HG03103 (cell line): ENCODE results near the gene EXOC3L2.
"Not testable (repeated sequence)": the region's sequence is repeated elsewhere in the genome, so short reads cannot be mapped to it uniquely, and the experiment has no call there.

Source experiments
- ATAC-seq: cut with Tn5 transposase; IDR thresholded peaks from one replicate; pipeline ENCODE4 v1.9.1; 2021; ENCODE audit warnings: low read depth; ENCODE audit not compliant: unreplicated experiment

EXOC3L2 gene

GRCh38 chr19:45245334-45245787, at the start of gene EXOC3L2:
Gene EXOC3L2 (minus strand): TSS chr19:45245407. CDS start chr19:45239045, 6,362 bp downstream.
- ATAC-seq, result no peak

- ATAC-seq, result no peak
Observed at GRCh38 chr19:45294291-45295029, 49.3 kb upstream of the EXOC3L2 start.

DNA sequence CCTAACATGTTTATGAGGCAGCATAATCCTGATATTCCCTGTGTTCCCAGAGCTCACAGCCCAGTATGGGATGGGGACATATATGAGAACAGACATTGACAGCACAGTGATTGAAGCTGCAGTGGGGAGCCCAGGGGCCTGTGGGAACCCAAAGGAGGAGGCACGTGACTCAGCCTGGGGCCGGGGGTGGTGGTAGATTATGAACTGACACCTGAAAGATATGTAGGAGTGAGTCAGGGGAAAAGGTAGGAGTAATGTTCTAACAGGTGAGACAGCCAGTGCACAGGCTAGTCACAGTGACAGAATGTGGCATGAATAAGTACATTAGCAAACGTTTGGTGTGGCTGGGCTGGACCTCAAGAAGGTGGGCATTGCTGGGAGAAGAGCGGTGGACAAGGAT, 48.5 kb upstream of the EXOC3L2 start:
- ATAC-seq, result no peak

- ATAC-seq, result no peak
Observed at GRCh38 chr19:45291834-45292233, 46.6 kb upstream of the EXOC3L2 start.

DNA sequence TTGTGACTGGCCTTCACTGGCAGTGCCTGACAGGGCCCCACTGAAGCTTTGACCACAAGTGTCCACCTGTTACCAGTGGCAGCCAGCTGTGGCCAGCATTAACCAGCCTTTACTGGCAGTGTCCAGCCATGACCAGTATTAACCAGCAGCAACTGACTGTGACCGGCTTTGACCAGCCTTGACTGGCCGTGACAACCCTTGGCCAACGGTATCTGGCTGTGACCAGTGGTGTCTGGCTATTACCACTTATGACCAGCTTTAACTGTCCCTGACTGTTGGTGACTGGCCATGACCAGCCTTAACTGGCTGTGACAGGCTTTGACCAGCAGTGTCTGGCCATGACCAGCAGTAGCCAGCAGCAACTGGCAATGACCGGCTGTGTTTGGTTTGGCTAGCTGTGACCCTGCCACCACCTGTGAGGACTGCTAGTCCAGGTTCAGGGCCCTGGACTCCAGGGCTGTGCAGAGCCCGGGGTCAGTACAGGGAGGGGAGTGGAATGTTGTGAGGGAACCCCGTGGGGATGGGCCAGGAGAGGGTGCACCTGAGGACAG, 45.2 kb upstream of the EXOC3L2 start:
- ATAC-seq, result no peak

- ATAC-seq, result no peak
Observed at GRCh38 chr19:45283443-45284033, 38.3 kb upstream of the EXOC3L2 start.

DNA sequence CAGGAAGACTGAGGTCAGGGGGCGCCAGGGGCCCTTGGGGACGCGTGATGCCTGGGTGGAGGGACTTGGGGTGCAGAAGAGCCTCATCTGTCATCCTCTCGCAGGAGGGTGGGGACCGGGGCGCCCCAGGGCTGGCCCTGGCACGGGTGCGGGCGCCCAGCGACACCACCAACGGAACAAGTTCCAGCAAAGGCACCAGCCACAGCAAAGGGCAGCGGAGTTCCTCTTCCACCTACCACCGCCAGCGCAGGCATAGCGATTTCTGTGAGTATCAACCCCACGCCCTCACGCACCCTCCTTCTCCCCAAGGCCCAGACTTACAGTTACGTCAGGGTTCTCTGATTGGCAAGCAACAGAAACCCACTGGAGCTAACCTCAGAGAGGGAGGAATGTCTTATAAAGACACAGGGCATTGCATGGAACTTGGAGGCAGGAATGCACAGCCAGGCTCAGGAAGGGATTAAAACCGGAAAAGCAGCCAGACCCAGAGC, 35.3 kb upstream of the EXOC3L2 start:
- ATAC-seq, result no peak

DNA sequence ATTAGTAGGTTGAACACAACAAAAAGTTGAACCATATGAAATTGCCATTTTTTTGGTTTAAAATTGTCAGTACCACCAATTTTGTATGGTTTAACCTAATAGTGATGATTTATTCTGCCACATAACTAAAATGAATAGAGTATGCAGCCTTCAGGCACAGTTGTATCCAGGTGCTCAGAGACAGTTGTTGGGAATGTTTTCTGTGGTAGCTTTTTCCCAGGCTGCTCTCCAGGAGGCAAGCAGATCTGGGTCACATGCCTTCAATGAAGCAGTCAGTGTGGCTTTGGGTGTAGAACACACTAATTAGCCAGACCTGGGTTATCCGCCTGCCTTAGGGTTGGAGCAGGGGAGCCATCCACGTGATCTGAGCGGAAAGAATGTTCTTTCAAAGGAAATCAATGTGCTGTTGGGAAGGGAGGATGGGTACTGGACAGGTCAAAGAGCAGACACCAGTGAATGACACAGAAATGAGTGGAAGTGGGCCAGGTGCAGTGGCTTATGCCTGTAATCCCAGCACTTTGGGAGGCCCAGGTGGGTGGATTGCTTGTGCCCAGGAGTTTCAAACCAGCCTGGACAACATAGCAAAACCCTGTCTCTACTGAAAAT, 34.5 kb upstream of the EXOC3L2 start:
- ATAC-seq, result no peak

DNA sequence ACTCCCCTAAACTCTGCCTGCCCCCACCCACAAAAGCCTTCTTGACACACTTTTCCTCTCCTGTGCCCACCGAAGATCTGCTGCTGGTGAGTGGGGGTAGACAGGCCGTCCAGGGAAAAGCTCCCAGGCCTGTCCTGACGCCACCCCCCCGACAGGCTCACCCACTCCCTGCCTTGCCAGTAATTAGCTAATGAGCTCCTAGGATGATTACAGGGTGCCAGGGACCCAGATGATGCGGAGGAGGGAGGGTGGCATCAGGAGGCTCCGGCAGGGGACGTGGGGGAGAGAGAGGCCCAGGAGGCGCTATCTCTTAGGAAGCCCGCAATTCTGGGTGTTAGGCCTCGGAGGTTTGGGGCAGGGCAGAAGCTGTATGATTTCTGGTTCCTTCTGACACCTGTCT, 32.9 kb upstream of the EXOC3L2 start:
- ATAC-seq, result no peak

GRCh38 chr19:45276284-45276687, 31.1 kb upstream of the EXOC3L2 start:
- no peak for ATAC-seq

DNA sequence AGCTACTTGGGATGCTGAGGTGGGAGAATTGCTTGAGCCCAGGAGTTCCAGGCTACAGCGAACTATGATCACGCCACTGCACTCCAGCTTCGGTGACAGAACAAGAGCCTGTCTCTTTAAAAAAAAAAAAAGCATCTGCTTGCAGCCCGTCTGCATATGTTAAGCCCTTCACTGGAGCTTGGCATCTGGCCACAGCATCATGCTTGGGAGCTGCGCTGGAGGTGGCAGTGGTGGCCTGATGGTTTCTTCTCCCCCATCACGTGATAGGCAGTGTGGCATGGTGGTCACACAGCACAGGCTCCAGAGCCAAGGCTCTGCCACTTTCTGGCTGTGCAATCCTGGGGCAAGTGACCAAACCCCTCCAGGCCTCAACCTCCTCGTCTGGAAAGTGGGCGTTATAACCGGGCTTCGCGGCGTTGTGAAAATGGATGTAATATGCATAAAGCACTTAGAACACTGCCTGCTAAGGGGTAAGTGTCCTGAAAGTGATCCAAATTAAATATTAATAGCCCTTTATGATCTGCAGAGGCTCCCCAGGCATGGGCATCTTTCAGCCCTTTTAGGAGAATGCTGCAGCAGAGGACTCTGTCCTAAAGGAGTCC, 30.3 kb upstream of the EXOC3L2 start:
- ATAC-seq, result no peak

- ATAC-seq, result no peak
Observed at GRCh38 chr19:45273521-45273855, 28.3 kb upstream of the EXOC3L2 start.

DNA sequence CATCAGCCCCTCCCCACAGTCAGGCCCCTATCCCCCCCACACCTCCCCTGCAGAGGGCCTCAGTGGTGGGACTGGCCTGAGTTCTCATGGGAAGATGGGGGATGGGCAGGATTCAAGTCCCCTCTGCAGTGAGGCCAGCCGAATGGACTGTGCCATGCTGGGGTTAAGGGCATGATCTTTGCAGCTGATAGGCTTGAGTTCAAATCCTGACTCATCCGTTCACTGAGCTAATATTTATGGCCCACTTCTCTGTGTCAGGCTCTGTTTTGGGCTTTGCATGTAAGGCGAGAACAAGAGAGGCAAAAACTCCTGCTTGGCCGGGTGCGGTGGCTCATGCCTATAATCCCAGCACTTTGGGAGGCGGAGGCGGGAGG, 26.5 kb upstream of the EXOC3L2 start:
- no peak for ATAC-seq

- no peak for ATAC-seq
Observed at GRCh38 chr19:45271098-45271734, 26.0 kb upstream of the EXOC3L2 start.

DNA sequence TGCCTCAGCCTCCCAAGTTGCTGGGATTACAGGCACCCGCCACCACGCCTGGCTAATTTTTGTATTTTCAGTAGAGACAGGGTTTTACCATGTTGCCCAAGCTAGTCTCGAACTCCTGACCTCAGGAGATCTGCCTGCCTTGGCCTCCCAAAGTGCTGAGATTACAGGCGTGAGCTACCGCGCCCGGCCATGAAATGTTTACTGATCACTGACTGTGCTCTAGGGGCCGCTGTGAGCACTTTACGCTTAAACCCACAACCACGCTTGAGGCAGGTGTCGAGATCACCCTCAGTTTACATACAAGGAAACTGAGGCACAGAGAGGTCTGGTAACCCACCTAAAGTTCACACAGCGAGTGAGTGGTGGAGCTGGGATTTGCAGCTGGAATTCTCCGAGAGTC, 24.7 kb upstream of the EXOC3L2 start:
- not testable (repeated sequence) for ATAC-seq

DNA sequence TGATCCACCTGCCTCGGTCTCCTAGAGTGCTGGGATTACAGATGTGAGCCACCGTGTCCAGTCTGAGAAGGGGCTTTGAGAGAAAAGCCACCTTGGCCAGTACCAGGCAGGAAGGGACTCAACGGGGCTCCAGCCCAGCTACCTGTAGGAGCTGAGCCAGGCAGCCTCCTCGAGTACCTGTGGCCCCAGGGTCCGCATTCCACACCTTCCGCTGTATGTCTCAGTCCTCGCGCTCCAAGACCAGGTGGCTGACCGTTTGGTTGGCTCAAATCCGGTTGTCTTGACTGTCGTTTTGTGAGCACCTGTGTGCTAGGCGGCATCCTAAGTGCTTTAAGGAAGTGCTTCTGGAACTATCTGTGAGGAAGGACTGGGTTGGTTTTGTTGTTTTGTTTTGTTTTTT, 22.1 kb upstream of the EXOC3L2 start:
- ATAC-seq, result no peak

GRCh38 chr19:45265375-45265774, 20.2 kb upstream of the EXOC3L2 start:
- no peak for ATAC-seq

DNA sequence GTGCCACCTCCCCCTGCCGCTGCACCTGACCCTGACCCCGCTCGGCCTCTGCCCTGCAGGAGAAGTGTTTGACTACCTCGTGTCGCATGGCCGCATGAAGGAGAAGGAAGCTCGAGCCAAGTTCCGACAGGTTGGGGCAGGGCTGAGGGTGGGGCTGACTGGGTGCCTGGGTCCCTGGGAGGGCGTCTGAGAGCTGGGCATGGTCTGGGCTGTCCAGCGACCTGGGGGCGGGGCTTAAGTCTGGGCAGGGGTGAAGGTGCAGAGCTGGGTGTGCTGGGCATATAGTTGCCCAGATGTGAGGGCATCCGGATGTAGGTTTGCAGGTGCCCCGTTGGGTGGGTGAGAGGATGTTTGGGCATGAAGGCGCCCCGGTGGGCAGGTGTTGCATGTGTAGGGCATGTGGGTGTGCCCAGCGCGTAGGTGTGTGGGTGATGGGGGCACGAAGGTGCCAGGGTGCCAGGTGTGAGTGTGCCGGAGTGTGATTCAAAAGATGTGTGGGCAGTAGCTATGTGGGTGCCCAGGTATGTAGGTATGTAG, 19.6 kb upstream of the EXOC3L2 start:
- ATAC-seq, result no peak

- no peak for ATAC-seq
Observed at GRCh38 chr19:45263013-45263412, 17.8 kb upstream of the EXOC3L2 start.

GRCh38 chr19:45262570-45262969, 17.4 kb upstream of the EXOC3L2 start:
- ATAC-seq, result no peak
